ENCODE data around the gene RCN2. TPM values are rescaled to one million over a fixed set of nuclear protein-coding genes. Genes with fewer than 3 reads are reported as not detected.

Gene RCN2
- total RNA-seq, 1 experiment from 2014 or later: 87.5 TPM

- no peak for DNase-seq (ENCODE audit: low read depth)
Measured at GRCh38 chr15:76973906-76974305, 42.4 kb downstream of the RCN2 start.

GRCh38 chr15:76974456-76975036 is 43.0 kb downstream of the RCN2 start:
- DNase-seq (ENCODE audit: low read depth): no peak

GRCh38 chr15:76976141-76976540 is 44.6 kb downstream of the RCN2 start:
- no peak for DNase-seq (ENCODE audit: low read depth)

GRCh38 chr15:76976572-76977270 is 45.2 kb downstream of the RCN2 start:
- DNase-seq (ENCODE audit: low read depth): no peak

- DNase-seq (ENCODE audit: low read depth): no peak
Measured at GRCh38 chr15:76978522-76979330, 47.2 kb downstream of the RCN2 start.

- DNase-seq (ENCODE audit: low read depth): no peak
Measured at GRCh38 chr15:76979331-76979925, 47.9 kb downstream of the RCN2 start.

GRCh38 chr15:76979996-76980520 is 48.5 kb downstream of the RCN2 start:
- no peak for DNase-seq (ENCODE audit: low read depth)

GRCh38 chr15:76982356-76982755 is 50.8 kb downstream of the RCN2 start:
- DNase-seq (ENCODE audit: low read depth): no peak

GRCh38 chr15:76982756-76983155 is 51.2 kb downstream of the RCN2 start:
- no peak for DNase-seq (ENCODE audit: low read depth)

GRCh38 chr15:76983590-76984375 is 52.2 kb downstream of the RCN2 start:
- DNase-seq (ENCODE audit: low read depth): no peak

- no peak for DNase-seq (ENCODE audit: low read depth)
Measured at GRCh38 chr15:76986743-76987142, 55.2 kb downstream of the RCN2 start.

GRCh38 chr15:76987276-76987675 is 55.7 kb downstream of the RCN2 start:
- no peak for DNase-seq (ENCODE audit: low read depth)

GRCh38 chr15:76987896-76988860 is 56.6 kb downstream of the RCN2 start:
- no peak for DNase-seq (ENCODE audit: low read depth)

- DNase-seq (ENCODE audit: low read depth): no peak
Measured at GRCh38 chr15:76988867-76989780, 57.6 kb downstream of the RCN2 start.

- no peak for DNase-seq (ENCODE audit: low read depth)
Measured at GRCh38 chr15:76991048-76991447, 59.5 kb downstream of the RCN2 start.

GRCh38 chr15:76991741-76992645 is 60.4 kb downstream of the RCN2 start:
- DNase-seq (ENCODE audit: low read depth): no peak

- DNase-seq (ENCODE audit: low read depth): no peak
Measured at GRCh38 chr15:76993114-76993725, 61.7 kb downstream of the RCN2 start.
